Prostate gland (tissue), 2 donors: ENCODE data around the gene ZNF511. TPM values are rescaled to one million over a fixed set of nuclear protein-coding genes. Genes with fewer than 3 reads are reported as not detected.

ENCODE experiments used
- DNase-seq: peaks from one replicate; pipeline ENCODE4 v3.0.0-alpha.2; 2019; ENCODE audit warnings: low spot score
- H3K27ac ChIP-seq, 2 donors: fragments of 200-600 bp; sonication (generic); 2 replicates each; pipeline ENCODE4 v1.5.1; 2017 to 2019
- H3K27me3 ChIP-seq: fragments of 200-600 bp; sonication (generic); replicated peaks from 2 replicates; pipeline ENCODE4 v1.5.1; 2019; ENCODE audit not compliant: insufficient read depth
- H3K36me3 ChIP-seq, 2 donors: fragments of 200-600 bp; sonication (generic); 1 replicate in 1 of 2; 2 replicates in 1 of 2; pipeline versions ENCODE4 v1.5.1 to v1.8.1; 2017 to 2019
- H3K4me1 ChIP-seq: fragments of 200-600 bp; sonication (generic); replicated peaks from 2 replicates; pipeline ENCODE4 v1.5.1; 2019
- H3K4me3 ChIP-seq, 2 donors: fragments of 200-600 bp; sonication (generic); 2 replicates each; pipeline ENCODE4 v1.5.1; 2017 to 2019
- H3K9me3 ChIP-seq: fragments of 200-600 bp; sonication (generic); 2 replicates; pipeline ENCODE4 v1.5.1; 2017
- POLR2A ChIP-seq: fragments of 450-650 bp; IDR thresholded peaks from one replicate; pipeline ENCODE4 v1.6.1; 2016; ENCODE audit warnings: antibody characterized with exemption, mild to moderate bottlenecking
- POLR2AphosphoS5 ChIP-seq: sonication (generic); formaldehyde crosslinking; IDR thresholded peaks from one replicate; pipeline ENCODE4 v1.6.1; 2017; ENCODE audit warnings: antibody characterized with exemption
- WGBS: methylation state at CpG from one replicate; pipeline ENCODE4 v1.1.5; 2018; 5-methylcytosine and 5-hydroxymethylcytosine counted together
- intact Hi-C: fragments of 100-400 bp; cut with DNase I; formaldehyde crosslinking; loops from one replicate; pipeline ENCODE4 v1.14.2; 2022
- total RNA-seq, 2 donors: library from RNA; depleted of rRNA; stranded (reverse); fragments of >200 nt; gene quantifications; one replicate each; pipeline ENCODE4 v1.1.0, GENCODE V29; 2016
- TF ChIP-seq, protein P1 (sequence below), 4 experiments: fragments of 200-600 bp in 2 of 4; fragments of 450-650 bp in 2 of 4; sonication (generic) in 2 of 4; IDR thresholded peaks; 1 replicate in 3 of 4; 2 replicates in 1 of 4; pipeline ENCODE4 v1.5.1; 2016 to 2019; ENCODE audit warnings: antibody characterized with exemption in 4 of 4, mild to moderate bottlenecking in 2 of 4, moderate library complexity in 2 of 4

Gene ZNF511
- total RNA-seq, 2 donors from 2014 or later, result 52.8 to 57.6 TPM

DNA sequence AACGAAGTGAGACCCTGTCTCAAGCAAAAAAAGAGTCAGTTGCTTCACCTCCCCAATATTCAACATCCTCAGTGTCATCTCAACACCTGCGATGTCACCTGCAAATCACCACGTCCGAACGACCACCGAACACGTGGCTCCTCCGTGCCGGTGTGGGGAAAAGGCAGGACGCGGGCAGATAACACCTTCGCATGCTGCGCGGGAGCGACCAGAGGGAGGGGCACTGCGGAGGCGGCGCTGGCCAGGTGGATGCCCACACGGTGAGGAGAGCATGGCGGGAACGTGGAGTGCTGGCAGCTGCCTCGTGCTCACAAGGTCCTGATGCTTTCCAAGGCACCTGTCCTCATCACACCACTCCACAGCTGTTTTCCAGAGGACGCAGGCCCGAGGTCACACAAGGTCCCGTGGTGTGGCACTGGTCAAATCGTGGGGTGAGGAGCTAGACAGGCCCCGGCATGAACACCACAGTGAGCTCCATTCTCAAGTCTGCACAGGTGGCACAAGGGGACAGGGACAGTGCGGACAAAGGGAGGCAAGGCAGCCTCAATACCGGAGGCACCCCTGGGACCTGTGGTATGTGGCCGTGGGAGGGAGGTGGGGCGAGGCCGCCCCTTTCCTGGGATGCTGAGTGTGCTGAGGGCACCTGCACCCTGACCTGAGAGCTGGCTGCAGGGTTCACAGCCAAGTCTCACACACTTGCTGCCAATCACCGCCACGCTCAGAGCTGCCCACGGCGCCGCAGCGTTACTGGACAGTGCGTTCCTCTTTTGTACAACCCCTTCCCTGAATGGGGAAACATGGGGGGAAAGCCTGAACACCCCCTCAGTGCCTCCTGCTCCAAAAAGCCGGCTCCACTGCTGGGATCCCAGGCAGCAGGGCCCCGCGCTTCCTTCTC is 13.0 kb upstream of the ZNF511 start:
- Histone ChIP-seq H3K27me3 (no peaks in the 10 kb centered on the region), H3K27ac (no peak overlapping the region), H3K4me1 (no peaks in the 10 kb centered on the region), H3K36me3 (peaks cover 26 to 34% of the 10 kb centered on the region in 2 donors), H3K9me3 (no peaks in the 10 kb centered on the region), H3K4me3 (no peak overlapping the region)
- intact Hi-C loops, result no loop called here
- 95% methylated on average over 42 of the region's 42 CpGs for WGBS
- DNase-seq, result no peak
- TF ChIP-seq POLR2AphosphoS5, result no peak
- no peak for TF ChIP-seq POLR2A
- TF ChIP-seq, protein P1, sequence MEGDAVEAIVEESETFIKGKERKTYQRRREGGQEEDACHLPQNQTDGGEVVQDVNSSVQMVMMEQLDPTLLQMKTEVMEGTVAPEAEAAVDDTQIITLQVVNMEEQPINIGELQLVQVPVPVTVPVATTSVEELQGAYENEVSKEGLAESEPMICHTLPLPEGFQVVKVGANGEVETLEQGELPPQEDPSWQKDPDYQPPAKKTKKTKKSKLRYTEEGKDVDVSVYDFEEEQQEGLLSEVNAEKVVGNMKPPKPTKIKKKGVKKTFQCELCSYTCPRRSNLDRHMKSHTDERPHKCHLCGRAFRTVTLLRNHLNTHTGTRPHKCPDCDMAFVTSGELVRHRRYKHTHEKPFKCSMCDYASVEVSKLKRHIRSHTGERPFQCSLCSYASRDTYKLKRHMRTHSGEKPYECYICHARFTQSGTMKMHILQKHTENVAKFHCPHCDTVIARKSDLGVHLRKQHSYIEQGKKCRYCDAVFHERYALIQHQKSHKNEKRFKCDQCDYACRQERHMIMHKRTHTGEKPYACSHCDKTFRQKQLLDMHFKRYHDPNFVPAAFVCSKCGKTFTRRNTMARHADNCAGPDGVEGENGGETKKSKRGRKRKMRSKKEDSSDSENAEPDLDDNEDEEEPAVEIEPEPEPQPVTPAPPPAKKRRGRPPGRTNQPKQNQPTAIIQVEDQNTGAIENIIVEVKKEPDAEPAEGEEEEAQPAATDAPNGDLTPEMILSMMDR (IDR thresholded peaks at IDR 0.05), result no peak

DNA sequence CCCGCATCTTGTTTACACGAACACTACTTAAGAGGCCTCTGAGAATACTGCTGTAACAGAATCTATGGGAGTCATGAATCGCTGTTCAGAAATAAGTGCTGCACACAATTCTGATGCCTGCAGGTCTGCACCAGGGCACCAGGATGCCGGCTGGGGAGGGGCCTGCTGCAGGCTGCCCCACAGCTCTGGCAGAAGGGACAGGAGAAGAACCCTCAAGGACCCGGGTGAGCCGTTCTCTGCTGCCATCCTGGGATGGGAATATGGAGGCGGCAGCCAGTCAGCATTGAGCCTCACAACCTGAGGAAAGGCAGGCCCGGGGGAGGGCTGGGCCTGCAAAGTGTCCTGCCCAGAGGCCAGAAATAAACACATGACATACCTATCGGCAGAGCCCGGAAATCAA is 11.2 kb upstream of the ZNF511 start:
- no peaks in the 10 kb centered on the region for H3K9me3 ChIP-seq
- no peak overlapping the region for H3K27ac ChIP-seq
- H3K4me3 ChIP-seq, result no peak overlapping the region
- H3K27me3 ChIP-seq, result no peaks in the 10 kb centered on the region
- H3K4me1 ChIP-seq, result no peaks in the 10 kb centered on the region
- TF ChIP-seq POLR2A, result no peak
- TF ChIP-seq POLR2AphosphoS5, result no peak
- TF ChIP-seq, protein P1 (IDR thresholded peaks at IDR 0.05), result no peak
- intact Hi-C loops, result no loop called here
- DNase-seq, result no peak
- H3K36me3 ChIP-seq, result peaks cover 24 to 42% of the 10 kb centered on the region in 2 donors
- WGBS, result 90% methylated on average over 10 of the region's 10 CpGs

- Histone ChIP-seq H3K4me1 (no peaks in the 10 kb centered on the region), H3K27me3 (no peaks in the 10 kb centered on the region), H3K36me3 (peaks cover 20 to 43% of the 10 kb centered on the region in 2 donors), H3K9me3 (no peaks in the 10 kb centered on the region), H3K27ac (no peak overlapping the region), H3K4me3 (no peak overlapping the region)
- no peak for DNase-seq
- intact Hi-C loops, result no loop called here
- TF ChIP-seq, protein P1 (IDR thresholded peaks at IDR 0.05), result no peak
- TF ChIP-seq POLR2A (no peak), POLR2AphosphoS5 (no peak)
- WGBS, result 84% methylated on average over 10 of the region's 14 CpGs
Observed at GRCh38 chr10:133298466-133298865, 10.2 kb upstream of the ZNF511 start.

DNA sequence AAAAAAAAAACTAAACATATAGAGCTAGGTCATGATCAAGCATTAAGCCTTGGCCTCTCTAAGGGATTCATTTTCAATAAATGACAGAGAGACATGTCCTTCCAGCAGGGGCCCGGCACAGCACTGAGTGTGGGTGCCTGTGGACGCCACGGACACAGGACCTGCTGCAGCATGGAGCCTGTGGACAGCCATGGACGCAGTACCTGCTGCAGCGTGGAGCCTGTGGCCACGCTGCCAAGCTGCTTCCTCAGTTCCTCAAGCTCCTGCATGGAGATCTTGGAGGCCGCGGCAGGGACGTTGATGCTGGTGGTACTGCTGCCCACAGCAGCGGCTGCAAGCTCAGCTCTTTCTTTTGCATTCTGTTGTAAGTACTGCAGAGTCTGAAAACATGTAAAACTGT is 9.5 kb upstream of the ZNF511 start:
- TF ChIP-seq, protein P1 (IDR thresholded peaks at IDR 0.05), result no peak
- no peak for TF ChIP-seq POLR2AphosphoS5
- TF ChIP-seq POLR2A, result no peak
- DNase-seq, result no peak
- Histone ChIP-seq H3K36me3 (peaks cover 13 to 43% of the 10 kb centered on the region in 2 donors), H3K27ac (no peak overlapping the region), H3K9me3 (no peaks in the 10 kb centered on the region), H3K4me3 (no peak overlapping the region), H3K27me3 (no peaks in the 10 kb centered on the region), H3K4me1 (no peaks in the 10 kb centered on the region)
- WGBS, result 88% methylated on average over 10 of the region's 10 CpGs
- intact Hi-C loops, result no loop called here

GRCh38 chr10:133299738-133300137 is 9.0 kb upstream of the ZNF511 start:
- no peak for TF ChIP-seq POLR2A
- no peak for TF ChIP-seq POLR2AphosphoS5
- TF ChIP-seq, protein P1 (IDR thresholded peaks at IDR 0.05), result no peak
- H3K9me3 ChIP-seq, result no peaks in the 10 kb centered on the region
- H3K4me1 ChIP-seq, result no peaks in the 10 kb centered on the region
- no peak overlapping the region for H3K4me3 ChIP-seq
- DNase-seq, result no peak
- no peak overlapping the region for H3K27ac ChIP-seq
- 96% methylated on average over 14 of the region's 14 CpGs for WGBS
- no peaks in the 10 kb centered on the region for H3K27me3 ChIP-seq
- H3K36me3 ChIP-seq, result peaks cover 12 to 43% of the 10 kb centered on the region in 2 donors
- intact Hi-C loops, result no loop called here
